ENCODE measurements around the gene LPIN2. TPM values are rescaled to one million over a fixed set of nuclear protein-coding genes. Genes with fewer than 3 reads are reported as not detected.
A peak's percentile ranks its signal among the peaks of the same experiment; 100 is the strongest.

Gene LPIN2
- total RNA-seq, 1 experiment from 2014 or later: 10.7 TPM

- no peaks in the 10 kb centered on the region for H3K9me2 ChIP-seq (ENCODE audit: insufficient read depth)
- H3K9ac ChIP-seq (ENCODE audit: low read length): no peak overlapping the region
- intact Hi-C loops (cut with micrococcal nuclease): no loop called here
- H3K36me3 ChIP-seq (ENCODE audit: control insufficient read depth in 1 of 2, insufficient read depth in 2 of 2, low read length in 2 of 2): no peaks in the 10 kb centered on the region
- H3K27me3 ChIP-seq (ENCODE audit: insufficient read depth, low read length): no peaks in the 10 kb centered on the region
- H3K79me2 ChIP-seq (ENCODE audit: insufficient read depth, low read length): peaks cover 8% of the 10 kb centered on the region; the same call in 1 of the 2 replicates
- H3K4me1 ChIP-seq (ENCODE audit: control insufficient read depth in 1 of 2, insufficient read depth in 2 of 2, low read length in 2 of 2): peaks cover 11 to 29% of the 10 kb centered on the region in 2 experiments
- no peak overlapping the region for H3K27ac ChIP-seq (ENCODE audit: low read depth, low read length)
- CTCF ChIA-PET: interaction anchor here (1.2 kb wide), 1 partner anchor 9 kb away, joined by 5 read pairs; no protein-coding TSS in a partner anchor
- H3K4me2 ChIP-seq (ENCODE audit: low read length): 0 out of 2 replicates have a peak overlapping the region, but pooled peaks have one; percentile 13
- ATAC-seq (no peak), DNase-seq (ENCODE audit: low read depth, low spot score) (no peak)
- H3K9me3 ChIP-seq (ENCODE audit: control insufficient read depth in 1 of 2, insufficient read depth in 1 of 2, low read depth in 1 of 2, low read length in 2 of 2): no peaks in the 10 kb centered on the region
- no peaks in the 10 kb centered on the region for H4K20me1 ChIP-seq (ENCODE audit: insufficient read depth)
- no TSS peak for BruUV-seq (replicated peaks)
- H3K4me3 ChIP-seq (replicated peaks in 1 of 2; ENCODE audit: low read depth in 1 of 2, low read length in 2 of 2): no peak overlapping the region
- TF ChIP-seq ZBTB33 (IDR thresholded peaks at IDR 0.05; ENCODE audit: extremely low read depth, insufficient replicate concordance, low read length) (no peak), ZFX (IDR thresholded peaks at IDR 0.05) (no peak), RAD21 (IDR thresholded peaks at IDR 0.05; ENCODE audit: low read depth) (no peak), POLR2AphosphoS5 (IDR thresholded peaks at IDR 0.05; ENCODE audit: low read depth, low read length) (no peak), FOSL1 (IDR thresholded peaks at IDR 0.05; ENCODE audit: low read depth) (no peak), EZH2phosphoT487 (IDR thresholded peaks at IDR 0.05; ENCODE audit: borderline replicate concordance) (no peak), ATF3 (IDR thresholded peaks at IDR 0.05) (no peak), CTCF (IDR thresholded peaks at IDR 0.05 in 2 of 3, conservative IDR thresholded peaks at IDR 0.05 in 1 of 3; ENCODE audit: borderline replicate concordance in 1 of 3, insufficient read depth in 1 of 3, low read depth in 2 of 3, low read length in 2 of 3) (no peak), CBX3 (IDR thresholded peaks at IDR 0.05; ENCODE audit: low read depth) (no peak), ELF1 (IDR thresholded peaks at IDR 0.05; ENCODE audit: borderline replicate concordance, low read depth) (no peak), MAX (IDR thresholded peaks at IDR 0.05) (no peak), EGR1 (IDR thresholded peaks at IDR 0.05; ENCODE audit: low read depth) (no peak), EZH2 (IDR thresholded peaks at IDR 0.05) (no peak), SRF (IDR thresholded peaks at IDR 0.05; ENCODE audit: low read depth) (no peak)
- H2AFZ ChIP-seq (ENCODE audit: low read depth, low read length, poor library complexity, severe bottlenecking): no peak overlapping the region
- POLR2A ChIA-PET: no interaction called here
- RAD21 ChIA-PET (ENCODE audit: low non-redundant PET in 1 of 2, low total read pairs in 2 of 2, uncharacterized antibody in 2 of 2, unreplicated experiment in 2 of 2): no interaction called here
Observed at GRCh38 chr18:2979129-2979528, 33.8 kb downstream of the LPIN2 start.
